ENCODE measurements around the gene TM7SF3. TPM values are rescaled to one million over a fixed set of nuclear protein-coding genes. Genes with fewer than 3 reads are reported as not detected.

Gene TM7SF3
- total RNA-seq, 1 experiment from 2014 or later, result 57.0 TPM

DNA sequence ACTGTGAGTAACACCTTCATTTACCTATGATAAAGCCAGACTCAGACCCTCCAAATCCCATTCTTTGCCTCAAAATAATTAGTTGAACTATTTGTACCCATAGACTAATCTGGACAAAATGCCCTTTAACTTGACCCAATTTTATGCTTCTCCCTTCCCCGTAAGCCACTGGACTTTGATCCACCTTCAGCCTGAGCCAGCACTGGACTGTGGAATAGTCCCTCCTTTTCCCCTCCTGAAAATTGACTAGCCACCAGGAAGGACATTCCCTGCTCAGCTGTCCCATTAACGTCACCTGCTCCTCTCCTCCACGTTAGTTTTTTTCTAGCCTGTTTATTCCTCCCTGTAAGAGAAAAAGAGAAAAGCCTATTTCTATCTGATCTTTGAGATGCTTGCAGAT lies 18.5 kb upstream of the TM7SF3 start:
- CTCF ChIA-PET, result no interaction called here
- no peak overlapping the region for H3K4me3 ChIP-seq

DNA sequence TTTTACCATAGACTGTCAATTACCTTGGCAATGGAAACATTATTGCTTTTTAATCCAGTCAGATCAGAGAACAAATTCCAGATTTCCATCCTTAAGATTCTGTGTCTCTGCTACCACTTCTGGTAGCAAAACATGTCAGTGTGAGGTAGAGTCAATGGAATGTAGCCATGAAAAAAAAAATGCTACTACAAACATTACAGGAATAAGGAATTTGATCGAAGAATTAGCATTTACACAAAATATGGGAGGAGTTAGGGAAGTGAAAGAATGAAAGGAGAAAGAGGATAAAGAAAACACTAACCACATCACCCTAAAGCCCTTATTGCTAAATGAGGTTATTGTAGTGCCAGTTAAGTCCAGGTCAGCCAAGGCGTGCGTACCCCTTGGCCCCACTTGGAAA lies 17.3 kb upstream of the TM7SF3 start:
- ChIA-PET POLR2A (ENCODE audit: unreplicated experiment) (no interaction called here), CTCF (no interaction called here)
- H3K4me3 ChIP-seq, result no peak overlapping the region
- H3K4me1 ChIP-seq (replicated peaks; ENCODE audit: insufficient read depth), result no peaks in the 10 kb centered on the region
- TF ChIP-seq, protein P1, sequence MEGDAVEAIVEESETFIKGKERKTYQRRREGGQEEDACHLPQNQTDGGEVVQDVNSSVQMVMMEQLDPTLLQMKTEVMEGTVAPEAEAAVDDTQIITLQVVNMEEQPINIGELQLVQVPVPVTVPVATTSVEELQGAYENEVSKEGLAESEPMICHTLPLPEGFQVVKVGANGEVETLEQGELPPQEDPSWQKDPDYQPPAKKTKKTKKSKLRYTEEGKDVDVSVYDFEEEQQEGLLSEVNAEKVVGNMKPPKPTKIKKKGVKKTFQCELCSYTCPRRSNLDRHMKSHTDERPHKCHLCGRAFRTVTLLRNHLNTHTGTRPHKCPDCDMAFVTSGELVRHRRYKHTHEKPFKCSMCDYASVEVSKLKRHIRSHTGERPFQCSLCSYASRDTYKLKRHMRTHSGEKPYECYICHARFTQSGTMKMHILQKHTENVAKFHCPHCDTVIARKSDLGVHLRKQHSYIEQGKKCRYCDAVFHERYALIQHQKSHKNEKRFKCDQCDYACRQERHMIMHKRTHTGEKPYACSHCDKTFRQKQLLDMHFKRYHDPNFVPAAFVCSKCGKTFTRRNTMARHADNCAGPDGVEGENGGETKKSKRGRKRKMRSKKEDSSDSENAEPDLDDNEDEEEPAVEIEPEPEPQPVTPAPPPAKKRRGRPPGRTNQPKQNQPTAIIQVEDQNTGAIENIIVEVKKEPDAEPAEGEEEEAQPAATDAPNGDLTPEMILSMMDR (conservative IDR thresholded peaks at IDR 0.05), result no peak
- TF ChIP-seq EZH2 (IDR thresholded peaks at IDR 0.05; ENCODE audit: low read depth), result no peak
- no TSS peak for BruUV-seq (replicated peaks)
- no peak overlapping the region for H3K27ac ChIP-seq
- no peak overlapping the region for H3K4me2 ChIP-seq
- no peaks in the 10 kb centered on the region for H3K27me3 ChIP-seq (ENCODE audit: insufficient read depth, low read depth)
- no peaks in the 10 kb centered on the region for H3K9me3 ChIP-seq (ENCODE audit: insufficient read depth, low read depth)
- intact Hi-C loops (cut with micrococcal nuclease; ENCODE audit: unreplicated experiment), result no loop called here
- no peaks in the 10 kb centered on the region for H3K79me2 ChIP-seq (ENCODE audit: low read depth)
- H2AFZ ChIP-seq, result no peak overlapping the region
- H3K9me2 ChIP-seq (ENCODE audit: insufficient read depth), result no peaks in the 10 kb centered on the region
- H3K36me3 ChIP-seq (ENCODE audit: low read depth), result peaks cover 36% of the 10 kb centered on the region
- DNase-seq, result no peak
- no peaks in the 10 kb centered on the region for H4K20me1 ChIP-seq (ENCODE audit: insufficient read depth)
- H3F3A ChIP-seq (ENCODE audit: insufficient read depth, low read depth), result no peaks in the 10 kb centered on the region

More for the DNA sequence above, 18.5 kb upstream of the TM7SF3 start:
- H3K9me2 ChIP-seq (ENCODE audit: insufficient read depth), result no peaks in the 10 kb centered on the region
- BruUV-seq (replicated peaks), result no TSS peak
- H3F3A ChIP-seq (ENCODE audit: insufficient read depth, low read depth), result no peaks in the 10 kb centered on the region
- H3K27me3 ChIP-seq (ENCODE audit: insufficient read depth, low read depth), result no peaks in the 10 kb centered on the region
- no peak overlapping the region for H3K4me2 ChIP-seq
- H2AFZ ChIP-seq, result no peak overlapping the region
- H3K36me3 ChIP-seq (ENCODE audit: low read depth), result peaks cover 30% of the 10 kb centered on the region
- no peak for DNase-seq
- TF ChIP-seq, protein P1 (conservative IDR thresholded peaks at IDR 0.05), result no peak
- TF ChIP-seq EZH2 (IDR thresholded peaks at IDR 0.05; ENCODE audit: low read depth), result no peak
- no peaks in the 10 kb centered on the region for H3K9me3 ChIP-seq (ENCODE audit: insufficient read depth, low read depth)
- H3K79me2 ChIP-seq (ENCODE audit: low read depth), result no peaks in the 10 kb centered on the region
- POLR2A ChIA-PET (ENCODE audit: unreplicated experiment), result no interaction called here
- H3K4me1 ChIP-seq (replicated peaks; ENCODE audit: insufficient read depth), result no peaks in the 10 kb centered on the region
- H3K27ac ChIP-seq, result no peak overlapping the region
- intact Hi-C loops (cut with micrococcal nuclease; ENCODE audit: unreplicated experiment), result no loop called here
- H4K20me1 ChIP-seq (ENCODE audit: insufficient read depth), result no peaks in the 10 kb centered on the region

DNA sequence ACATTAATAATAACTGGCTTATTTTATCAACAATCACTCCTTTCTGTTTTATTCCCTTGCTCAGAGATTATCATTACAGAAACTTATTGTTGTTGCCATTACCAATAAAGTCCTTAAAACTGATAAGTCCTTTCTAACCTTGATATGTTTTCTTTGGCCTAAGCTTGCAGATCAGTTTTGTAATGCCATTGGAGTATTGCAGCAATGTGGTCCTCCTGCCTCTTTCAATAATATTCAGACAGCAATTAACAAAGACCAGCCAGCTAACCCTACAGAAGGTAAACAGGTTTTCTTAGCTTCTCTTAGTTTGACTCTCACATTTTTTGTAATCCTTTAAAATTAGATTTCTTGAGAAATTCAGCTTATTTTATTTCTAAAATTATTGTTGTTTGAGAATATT lies 12.1 kb upstream of the TM7SF3 start:
- Histone ChIP-seq H2AFZ (no peak overlapping the region), H4K20me1 (ENCODE audit: insufficient read depth) (no peaks in the 10 kb centered on the region), H3F3A (ENCODE audit: insufficient read depth, low read depth) (no peaks in the 10 kb centered on the region; the same call in 1 of the 2 replicates), H3K27ac (no peak overlapping the region), H3K36me3 (ENCODE audit: low read depth) (peaks cover 36% of the 10 kb centered on the region), H3K9me2 (ENCODE audit: insufficient read depth) (no peaks in the 10 kb centered on the region), H3K27me3 (ENCODE audit: insufficient read depth, low read depth) (no peaks in the 10 kb centered on the region), H3K4me3 (no peak overlapping the region), H3K4me1 (replicated peaks; ENCODE audit: insufficient read depth) (peaks cover 13% of the 10 kb centered on the region; the same call in 1 of the 2 replicates), H3K9me3 (ENCODE audit: insufficient read depth, low read depth) (no peaks in the 10 kb centered on the region), H3K4me2 (no peak overlapping the region), H3K79me2 (ENCODE audit: low read depth) (peaks cover 40% of the 10 kb centered on the region)
- DNase-seq, result no peak
- intact Hi-C loops (cut with micrococcal nuclease; ENCODE audit: unreplicated experiment), result no loop called here
- POLR2A ChIA-PET (ENCODE audit: unreplicated experiment), result no interaction called here
- TF ChIP-seq, protein P1 (conservative IDR thresholded peaks at IDR 0.05), result no peak
- TF ChIP-seq EZH2 (IDR thresholded peaks at IDR 0.05; ENCODE audit: low read depth), result no peak
- no TSS peak for BruUV-seq (replicated peaks)
- CTCF ChIA-PET, result no interaction called here
